Measurements from ENCODE around the gene ACTG1. TPM values are rescaled to one million over a fixed set of nuclear protein-coding genes. Genes with fewer than 3 reads are reported as not detected.

Gene ACTG1
- total and polyA plus RNA-seq, 2 of the 13 experiments (the other 11 are each of a cell fraction or from before 2014, with no cell fraction given) = 973 to 1,138 TPM

GRCh38 chr17:81513372-81513752, 763 bp upstream of the ACTG1 start (continued):
- TF ChIP-seq, protein P1, sequence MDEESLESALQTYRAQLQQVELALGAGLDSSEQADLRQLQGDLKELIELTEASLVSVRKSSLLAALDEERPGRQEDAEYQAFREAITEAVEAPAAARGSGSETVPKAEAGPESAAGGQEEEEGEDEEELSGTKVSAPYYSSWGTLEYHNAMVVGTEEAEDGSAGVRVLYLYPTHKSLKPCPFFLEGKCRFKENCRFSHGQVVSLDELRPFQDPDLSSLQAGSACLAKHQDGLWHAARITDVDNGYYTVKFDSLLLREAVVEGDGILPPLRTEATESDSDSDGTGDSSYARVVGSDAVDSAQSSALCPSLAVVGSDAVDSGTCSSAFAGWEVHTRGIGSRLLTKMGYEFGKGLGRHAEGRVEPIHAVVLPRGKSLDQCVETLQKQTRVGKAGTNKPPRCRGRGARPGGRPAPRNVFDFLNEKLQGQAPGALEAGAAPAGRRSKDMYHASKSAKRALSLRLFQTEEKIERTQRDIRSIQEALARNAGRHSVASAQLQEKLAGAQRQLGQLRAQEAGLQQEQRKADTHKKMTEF (CRISPR knock-in tag; IDR thresholded peaks at IDR 0.05) = peak; percentile 54; the same call in 1 of the 2 replicates
- no peak for TF ChIP-seq CREB1 (IDR thresholded peaks at IDR 0.05)
- TF ChIP-seq CREB1 (CRISPR knock-in tag; IDR thresholded peaks at IDR 0.05) = no peak
- TF ChIP-seq ZNF788 (CRISPR knock-in tag; IDR thresholded peaks at IDR 0.05; ENCODE audit: borderline replicate concordance) = peak; percentile 62; the same call in 1 of the 2 replicates
- TF ChIP-seq ZNF44 (CRISPR knock-in tag; IDR thresholded peaks at IDR 0.05) = 0 out of 2 replicates have a peak, but pooled peaks have one; percentile 8
- TF ChIP-seq TIGD3 (CRISPR knock-in tag; IDR thresholded peaks at IDR 0.05; ENCODE audit: borderline replicate concordance) = 0 out of 2 replicates have a peak, but pooled peaks have one; percentile 71
- 0 out of 2 replicates have a peak, but pooled peaks have one; percentile 10 for TF ChIP-seq ZNF142 (CRISPR knock-in tag; IDR thresholded peaks at IDR 0.05)
- TF ChIP-seq, protein P2, sequence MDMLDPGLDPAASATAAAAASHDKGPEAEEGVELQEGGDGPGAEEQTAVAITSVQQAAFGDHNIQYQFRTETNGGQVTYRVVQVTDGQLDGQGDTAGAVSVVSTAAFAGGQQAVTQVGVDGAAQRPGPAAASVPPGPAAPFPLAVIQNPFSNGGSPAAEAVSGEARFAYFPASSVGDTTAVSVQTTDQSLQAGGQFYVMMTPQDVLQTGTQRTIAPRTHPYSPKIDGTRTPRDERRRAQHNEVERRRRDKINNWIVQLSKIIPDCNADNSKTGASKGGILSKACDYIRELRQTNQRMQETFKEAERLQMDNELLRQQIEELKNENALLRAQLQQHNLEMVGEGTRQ (IDR thresholded peaks at IDR 0.05; ENCODE audit: low read depth, low read length) = no peak
- TF ChIP-seq, protein P2 (CRISPR knock-in tag; IDR thresholded peaks at IDR 0.05; ENCODE audit: borderline replicate concordance) = peak; percentile 71; the same call in 1 of the 2 replicates
- TF ChIP-seq SETDB1 (CRISPR knock-in tag; IDR thresholded peaks at IDR 0.05; ENCODE audit: borderline replicate concordance) = 0 out of 2 replicates have a peak, but pooled peaks have one; percentile 36
- TF ChIP-seq, protein P3, sequence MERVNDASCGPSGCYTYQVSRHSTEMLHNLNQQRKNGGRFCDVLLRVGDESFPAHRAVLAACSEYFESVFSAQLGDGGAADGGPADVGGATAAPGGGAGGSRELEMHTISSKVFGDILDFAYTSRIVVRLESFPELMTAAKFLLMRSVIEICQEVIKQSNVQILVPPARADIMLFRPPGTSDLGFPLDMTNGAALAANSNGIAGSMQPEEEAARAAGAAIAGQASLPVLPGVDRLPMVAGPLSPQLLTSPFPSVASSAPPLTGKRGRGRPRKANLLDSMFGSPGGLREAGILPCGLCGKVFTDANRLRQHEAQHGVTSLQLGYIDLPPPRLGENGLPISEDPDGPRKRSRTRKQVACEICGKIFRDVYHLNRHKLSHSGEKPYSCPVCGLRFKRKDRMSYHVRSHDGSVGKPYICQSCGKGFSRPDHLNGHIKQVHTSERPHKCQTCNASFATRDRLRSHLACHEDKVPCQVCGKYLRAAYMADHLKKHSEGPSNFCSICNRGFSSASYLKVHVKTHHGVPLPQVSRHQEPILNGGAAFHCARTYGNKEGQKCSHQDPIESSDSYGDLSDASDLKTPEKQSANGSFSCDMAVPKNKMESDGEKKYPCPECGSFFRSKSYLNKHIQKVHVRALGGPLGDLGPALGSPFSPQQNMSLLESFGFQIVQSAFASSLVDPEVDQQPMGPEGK (CRISPR knock-in tag; IDR thresholded peaks at IDR 0.05) = peak; percentile 24; the same call in 1 of the 2 replicates
- TF ChIP-seq ESRRA (CRISPR knock-in tag; IDR thresholded peaks at IDR 0.05; ENCODE audit: low read depth) = 0 out of 2 replicates have a peak, but pooled peaks have one; percentile 22
